Fibroblast of peridontal ligament (primary cell): ENCODE data around the gene SDSL.

Experiments used
- DNase-seq: peaks from one replicate; pipeline ENCODE4 v3.0.0-alpha.2; 2010; ENCODE audit errors: extremely low read depth

The SDSL gene

DNA sequence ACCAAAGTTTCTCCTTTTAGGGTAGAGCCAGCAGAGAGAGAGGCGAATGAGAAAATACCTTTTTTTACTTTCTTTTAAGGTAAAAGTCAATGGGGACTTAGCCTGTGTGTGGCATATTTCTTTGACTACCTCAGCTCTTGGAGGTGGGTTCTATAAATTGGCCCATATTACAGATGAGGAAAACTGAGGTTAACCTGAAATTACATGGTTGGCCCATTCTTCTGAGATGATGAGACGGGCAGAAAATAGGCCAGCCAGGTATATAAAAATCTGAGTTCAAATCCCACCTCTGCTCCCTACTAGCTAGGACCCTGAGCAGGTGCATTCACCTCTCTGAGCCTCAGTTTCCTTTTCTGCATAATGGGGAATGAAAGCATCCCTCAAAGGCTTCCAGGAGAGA lies 27.1 kb downstream of the SDSL start:
- no peak for DNase-seq

DNA sequence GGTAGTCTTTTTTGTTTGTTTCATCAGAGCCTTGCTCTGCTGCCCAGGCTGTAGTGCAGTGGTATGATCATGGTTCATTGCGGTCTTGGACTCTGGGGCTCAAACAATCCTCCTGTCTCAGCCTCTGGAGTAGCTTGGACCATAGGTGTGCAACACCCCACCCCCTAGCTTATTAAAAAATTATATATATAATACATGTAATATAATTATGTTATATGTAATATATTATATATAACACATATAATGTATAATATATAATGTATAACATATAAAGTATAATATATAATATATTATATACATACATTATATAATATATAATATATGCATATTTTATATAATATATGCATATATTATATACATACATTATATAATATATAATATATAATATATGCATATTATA lies 27.7 kb downstream of the SDSL start:
- DNase-seq, result no peak

DNA sequence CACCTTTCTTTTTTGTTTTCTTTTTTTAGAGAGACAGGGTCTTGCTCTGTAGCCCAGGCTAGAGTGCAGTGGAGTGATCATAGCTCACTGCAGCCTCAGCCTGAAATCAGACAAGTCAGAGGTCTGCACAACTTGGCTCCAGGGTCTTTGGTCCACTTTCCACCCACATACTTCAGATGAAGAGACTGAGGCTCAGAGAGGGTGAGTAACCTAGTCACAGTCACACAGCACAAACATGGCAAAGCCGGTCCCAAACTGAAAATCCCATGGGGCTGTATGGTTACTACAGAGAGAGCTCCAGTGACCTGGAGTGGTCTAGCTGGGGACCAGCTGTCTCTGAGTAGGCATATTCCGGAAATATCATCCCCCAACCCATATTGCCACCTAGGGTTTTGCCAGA lies 30.3 kb downstream of the SDSL start:
- DNase-seq, result no peak

DNA sequence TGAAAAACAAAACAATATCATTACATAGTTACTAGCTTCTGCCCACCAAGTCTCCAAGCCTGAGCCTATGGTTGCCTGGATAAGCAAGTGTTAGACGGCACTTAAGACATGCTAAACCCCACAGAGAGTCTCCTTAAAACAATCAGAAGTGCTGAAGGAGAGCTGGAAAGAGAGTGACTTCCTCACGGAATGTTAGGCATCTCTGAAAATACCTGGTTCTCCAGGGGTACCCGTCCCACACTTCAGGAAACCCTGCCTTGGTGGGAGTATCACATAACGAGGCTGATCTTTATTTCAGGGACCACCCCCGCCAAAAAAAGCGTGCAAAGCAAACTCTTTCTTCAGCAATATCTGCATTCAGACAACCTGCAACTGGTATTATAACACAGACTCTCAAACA lies 31.1 kb downstream of the SDSL start:
- DNase-seq, result no peak

DNA sequence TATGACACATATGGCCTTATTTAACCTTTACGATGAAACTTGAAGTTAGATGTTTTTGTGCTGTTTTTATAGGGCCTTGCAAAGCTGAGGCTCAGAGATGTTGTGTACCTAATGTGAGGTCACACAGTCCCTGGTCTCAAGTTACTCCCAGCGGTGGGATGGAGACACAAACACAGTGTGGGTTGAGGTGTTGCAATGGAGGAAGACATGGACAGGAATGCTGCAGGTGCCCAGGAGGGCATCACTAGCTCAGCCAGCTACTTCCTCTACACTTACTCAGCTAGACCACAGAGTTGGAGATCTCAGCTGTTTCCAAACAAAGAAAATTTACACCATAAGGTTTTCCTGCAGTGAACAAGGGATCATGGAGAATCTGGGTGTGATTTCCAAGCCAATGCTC lies 34.0 kb downstream of the SDSL start:
- DNase-seq, result no peak

DNA sequence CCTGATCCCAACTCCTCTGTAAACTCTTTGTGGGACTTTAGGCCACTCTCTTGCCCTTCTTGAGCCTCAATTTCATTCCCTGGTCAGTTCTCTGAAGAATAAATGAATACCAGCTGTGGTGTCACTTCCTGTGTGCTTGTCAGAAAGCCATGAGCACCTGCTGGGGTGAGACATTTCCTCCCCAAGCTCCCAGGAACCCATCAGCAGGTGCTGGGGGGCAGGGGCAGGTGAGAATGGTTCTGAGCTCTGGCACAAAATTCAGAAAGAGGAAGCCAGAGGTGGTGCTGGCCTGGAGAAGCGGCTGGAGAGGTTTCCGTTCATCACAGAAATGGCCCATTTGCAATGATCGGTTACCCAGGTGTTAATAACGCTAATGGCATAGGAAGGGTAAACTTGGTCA lies 34.6 kb downstream of the SDSL start:
- DNase-seq, result no peak

DNA sequence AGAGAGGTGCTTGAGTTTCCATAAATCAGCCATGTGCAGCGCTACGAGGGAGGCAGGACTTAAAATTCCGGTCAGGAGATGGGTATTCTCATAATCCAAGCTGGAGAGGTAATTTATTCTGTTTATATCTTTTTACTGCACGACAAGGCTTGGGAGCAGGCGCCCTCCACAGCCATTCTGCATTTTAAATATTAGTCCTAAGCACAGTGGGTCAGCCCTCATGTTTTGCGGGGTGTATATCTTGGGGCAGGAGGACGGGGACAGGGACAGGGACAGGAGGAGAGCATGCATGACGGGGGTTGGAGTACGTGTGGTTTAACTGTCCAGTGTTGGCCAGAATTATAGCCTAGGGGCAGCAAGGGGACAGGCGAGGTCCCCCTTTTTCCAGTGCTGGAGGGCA lies 35.0 kb downstream of the SDSL start:
- DNase-seq, result no peak

DNA sequence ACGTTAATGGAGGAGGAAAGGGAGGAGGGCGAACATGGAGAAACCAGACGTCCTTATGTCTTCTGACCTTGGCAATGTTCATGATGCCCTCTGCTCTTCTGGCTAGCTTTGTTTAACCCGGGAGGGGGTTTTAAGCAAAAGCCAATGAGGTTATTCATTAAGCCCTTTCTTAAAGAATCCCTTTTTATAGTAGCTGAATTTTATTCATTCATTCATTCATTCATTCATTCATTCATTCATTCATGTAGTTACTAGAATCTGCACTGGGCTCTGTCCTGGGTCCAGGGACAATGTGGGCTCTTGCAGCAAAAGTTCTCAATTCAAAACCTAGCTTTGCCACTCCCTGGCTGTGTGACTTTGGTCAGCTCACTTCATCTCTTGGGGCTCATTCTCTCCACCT lies 35.5 kb downstream of the SDSL start:
- DNase-seq, result no peak

DNA sequence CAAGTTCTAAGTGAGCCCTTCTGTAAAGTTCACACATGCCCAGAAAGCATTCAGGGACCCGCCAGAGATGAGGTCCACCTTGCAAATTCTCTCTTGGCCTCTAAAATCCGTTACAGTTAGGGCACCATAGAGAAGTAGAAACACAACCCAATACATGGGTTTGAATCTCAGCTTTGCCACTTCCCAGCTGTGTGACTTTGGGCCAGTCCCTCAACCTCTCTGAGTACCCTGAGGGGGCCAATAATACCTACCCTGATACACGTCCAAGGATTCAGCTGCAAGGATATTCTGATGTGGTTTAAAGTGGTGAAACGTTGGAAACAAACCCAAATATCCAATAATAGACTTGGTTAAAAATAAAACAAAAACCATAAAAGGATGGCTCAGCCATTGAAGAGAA lies 37.8 kb downstream of the SDSL start:
- DNase-seq, result no peak

DNA sequence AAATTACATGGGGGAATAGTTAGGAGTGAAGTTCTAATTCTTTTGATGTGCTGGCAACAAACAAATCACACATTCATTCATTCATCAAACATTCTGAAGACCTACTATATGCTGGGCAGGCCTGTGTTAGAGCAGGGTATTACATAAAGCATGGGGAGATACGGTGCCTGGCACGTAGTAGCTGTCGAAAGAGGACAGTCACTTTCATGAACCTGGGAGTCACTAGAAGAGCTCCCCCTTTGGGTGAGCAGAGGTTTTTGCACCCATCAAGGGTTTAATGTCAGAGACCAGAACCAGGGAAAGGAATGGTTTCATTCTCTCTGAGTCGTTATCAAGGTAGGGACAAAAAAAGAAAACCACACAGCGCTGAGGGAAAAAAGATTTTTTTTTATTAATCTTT lies 39.5 kb downstream of the SDSL start:
- DNase-seq, result no peak

DNA sequence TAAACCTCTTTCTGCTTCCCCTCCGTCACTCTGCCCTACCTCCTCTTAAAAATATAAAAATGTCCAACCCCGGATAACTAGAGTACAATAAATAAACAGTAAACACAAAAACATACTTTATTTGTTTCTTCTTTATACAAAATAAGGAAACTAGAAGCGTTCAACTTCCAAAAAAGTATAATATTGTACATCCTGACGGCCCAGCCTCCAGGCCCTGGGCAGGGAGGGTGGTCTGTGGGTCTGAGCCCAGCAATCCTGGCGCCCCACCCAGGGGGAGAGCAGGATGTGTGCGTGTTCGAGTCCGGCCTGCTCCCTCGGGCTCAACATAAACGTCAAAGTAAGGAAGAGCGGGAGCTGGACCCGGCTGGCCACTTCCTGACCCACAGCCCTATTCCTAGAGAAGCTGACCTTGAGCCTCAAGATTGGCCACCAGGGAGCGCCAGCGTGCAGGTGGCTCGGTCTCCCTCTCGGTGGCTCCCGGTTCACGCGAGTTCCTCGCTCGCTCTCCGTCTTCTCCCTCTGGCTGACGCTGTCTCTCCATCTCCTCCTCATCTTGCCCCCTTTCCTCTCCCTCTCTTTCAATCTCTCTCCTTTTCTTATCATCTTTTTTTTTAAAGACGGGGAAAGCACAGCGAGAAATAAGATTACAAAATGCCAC lies 40.1 kb downstream of the SDSL start:
- peak; percentile 72 for DNase-seq

DNA sequence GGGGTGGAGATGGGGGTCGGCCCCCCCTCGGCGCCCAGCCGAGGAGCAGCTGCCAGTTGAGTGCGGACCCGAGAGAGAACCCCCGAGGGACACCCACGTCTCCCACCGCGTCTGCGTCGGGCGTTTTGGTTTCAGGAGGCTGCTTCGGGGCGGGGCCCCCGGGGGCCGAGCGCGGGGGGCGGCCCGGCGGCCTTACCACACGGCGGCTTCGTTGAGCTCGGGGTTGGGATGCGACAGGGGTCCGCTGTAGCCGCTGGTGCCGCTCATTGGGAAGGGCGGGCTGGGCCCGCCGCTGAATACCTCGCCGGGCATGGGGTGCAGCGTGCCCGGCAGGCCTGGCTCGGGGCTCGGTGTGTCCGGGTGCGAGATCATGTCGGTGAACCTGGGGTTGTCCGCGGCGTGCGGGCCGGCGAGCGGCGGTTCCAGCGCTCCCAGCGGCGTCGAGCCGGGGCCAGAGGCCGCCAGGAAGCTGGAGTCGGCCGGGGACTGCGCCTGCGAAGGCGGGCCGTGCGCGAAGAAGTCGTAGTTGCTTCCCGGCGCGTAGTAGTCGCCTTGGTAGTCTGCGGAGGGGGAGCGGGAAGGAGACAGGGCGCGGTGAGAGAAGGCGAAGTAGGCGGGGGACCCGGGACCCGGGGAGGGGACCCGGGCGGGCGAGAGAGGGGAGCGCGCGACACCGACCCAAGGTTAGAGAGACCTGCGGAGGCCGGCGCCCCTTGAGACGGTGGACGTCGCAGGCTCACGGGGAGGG lies 41.0 kb downstream of the SDSL start:
- no peak for DNase-seq

DNA sequence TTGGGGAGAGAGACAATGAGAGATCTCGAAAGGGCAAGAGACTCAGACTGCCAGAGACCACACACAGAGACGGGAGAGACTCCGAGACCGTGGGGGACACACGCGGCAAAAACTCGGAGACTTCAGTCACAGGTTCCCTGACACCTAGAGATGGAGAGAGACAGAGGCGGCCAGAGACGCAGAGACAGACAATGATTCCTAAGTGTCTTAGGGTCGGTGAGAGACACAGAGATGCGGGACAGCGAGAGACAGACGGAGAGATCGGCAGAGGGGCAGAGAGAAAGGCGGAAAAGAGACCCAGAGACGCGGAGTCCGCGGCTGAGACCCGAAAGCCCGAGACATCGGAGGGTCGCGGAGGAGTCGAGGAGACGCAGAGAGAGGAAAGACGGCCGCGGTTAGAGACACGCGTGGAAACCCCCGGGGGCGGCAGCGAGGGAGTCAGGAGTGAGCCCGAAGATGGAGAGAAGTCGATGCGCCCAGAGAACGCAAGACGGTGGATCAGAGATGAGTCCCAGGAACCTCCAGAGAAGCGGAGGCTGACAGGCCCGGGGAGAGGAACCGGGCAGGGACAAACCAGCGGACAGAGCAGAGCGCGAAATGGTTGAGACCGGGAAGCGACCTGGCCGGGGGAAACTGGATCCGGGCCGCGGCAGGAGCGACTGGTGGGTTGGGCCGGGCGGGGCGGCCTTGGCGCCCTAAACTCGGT lies 41.7 kb downstream of the SDSL start:
- no peak for DNase-seq

DNA sequence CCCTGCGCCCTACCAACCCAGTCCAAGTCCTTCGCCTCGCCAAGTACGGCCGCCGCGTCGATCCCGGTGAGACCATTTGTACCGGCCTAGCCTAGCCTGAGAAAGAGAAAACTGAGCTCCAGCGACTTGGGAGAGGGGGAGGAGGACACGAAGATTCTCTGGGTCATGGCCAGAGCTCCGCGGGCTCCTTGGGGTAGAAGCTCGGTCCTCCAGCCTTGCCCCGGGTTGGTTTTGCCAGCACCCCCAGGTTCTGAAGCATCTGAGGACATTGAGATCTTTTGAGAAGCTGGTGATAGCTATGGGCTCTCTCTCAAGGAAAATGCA lies 42.2 kb downstream of the SDSL start:
- DNase-seq, result no peak

DNA sequence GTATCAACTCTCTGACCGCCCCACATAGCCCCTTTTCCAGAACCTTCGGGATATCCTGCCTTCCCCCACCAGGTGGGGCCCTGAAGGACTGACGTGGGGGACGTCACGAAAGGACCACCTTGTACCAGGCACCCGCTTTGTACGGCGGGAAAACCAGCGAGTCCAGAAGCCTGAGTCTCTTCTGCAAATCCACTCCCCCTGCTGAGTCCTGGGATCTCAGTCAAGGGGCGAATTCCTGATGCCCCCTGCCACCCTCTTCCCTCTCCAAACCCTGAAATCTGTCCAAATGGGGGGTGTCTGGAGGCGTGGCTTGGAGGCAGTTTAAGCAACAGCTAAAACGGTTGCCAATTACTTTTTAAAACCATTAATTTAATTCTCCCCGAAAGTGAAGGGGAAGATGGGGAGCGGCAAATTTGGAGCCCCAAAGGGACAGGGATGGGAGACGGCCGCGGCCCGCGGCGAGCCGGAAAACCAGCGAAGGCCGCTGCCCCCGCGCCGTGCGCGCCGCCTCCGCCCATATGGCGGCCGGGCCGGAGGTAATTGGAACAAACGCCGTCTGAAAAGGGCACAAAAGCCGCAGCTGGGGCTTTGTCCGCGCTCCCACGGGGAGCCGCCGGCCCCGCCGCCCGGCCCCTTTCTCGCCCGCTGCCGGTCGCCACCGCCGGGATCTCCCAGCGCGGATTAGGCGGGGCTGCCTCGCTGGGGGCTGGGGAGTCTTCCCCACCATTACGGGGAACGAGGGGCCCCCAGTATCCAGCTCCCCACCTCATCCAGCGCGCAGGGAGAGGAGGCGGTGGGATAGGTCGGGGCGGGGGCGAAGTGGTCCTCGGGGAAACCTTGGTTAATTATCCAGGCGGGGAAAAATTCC lies 42.9 kb downstream of the SDSL start:
- no peak for DNase-seq

DNA sequence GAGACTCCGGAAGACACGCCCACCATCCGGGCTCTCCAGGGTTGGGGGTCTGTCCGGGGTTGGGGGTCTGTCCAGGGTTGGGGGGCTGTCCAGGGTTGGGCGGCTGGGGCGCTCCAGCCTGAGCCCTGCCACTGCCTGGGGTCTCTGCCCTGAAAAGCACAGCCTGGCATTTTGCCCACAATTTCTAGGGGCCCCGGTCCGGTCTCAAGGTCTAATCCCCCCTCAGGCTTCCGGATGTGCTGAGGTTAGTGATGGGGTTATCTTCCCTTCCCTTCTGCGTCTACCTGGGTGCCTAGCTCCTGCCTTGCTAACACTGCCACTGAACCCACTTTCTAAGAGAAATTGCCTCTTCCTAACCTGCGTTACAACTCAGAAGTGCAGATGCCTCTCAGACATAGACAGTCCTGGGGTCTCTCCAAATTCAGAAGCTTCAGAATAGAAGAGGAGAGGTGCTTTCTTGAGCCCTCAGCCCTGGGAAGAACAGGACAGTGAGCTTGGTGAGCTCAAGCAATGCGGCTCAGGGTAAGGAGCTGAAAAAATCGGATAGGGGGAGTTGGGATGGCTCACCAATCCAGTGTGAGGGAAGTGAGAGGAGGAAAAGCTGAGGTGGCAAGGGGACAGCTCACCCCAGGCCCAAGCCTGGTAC lies 43.8 kb downstream of the SDSL start:
- DNase-seq, result no peak

DNA sequence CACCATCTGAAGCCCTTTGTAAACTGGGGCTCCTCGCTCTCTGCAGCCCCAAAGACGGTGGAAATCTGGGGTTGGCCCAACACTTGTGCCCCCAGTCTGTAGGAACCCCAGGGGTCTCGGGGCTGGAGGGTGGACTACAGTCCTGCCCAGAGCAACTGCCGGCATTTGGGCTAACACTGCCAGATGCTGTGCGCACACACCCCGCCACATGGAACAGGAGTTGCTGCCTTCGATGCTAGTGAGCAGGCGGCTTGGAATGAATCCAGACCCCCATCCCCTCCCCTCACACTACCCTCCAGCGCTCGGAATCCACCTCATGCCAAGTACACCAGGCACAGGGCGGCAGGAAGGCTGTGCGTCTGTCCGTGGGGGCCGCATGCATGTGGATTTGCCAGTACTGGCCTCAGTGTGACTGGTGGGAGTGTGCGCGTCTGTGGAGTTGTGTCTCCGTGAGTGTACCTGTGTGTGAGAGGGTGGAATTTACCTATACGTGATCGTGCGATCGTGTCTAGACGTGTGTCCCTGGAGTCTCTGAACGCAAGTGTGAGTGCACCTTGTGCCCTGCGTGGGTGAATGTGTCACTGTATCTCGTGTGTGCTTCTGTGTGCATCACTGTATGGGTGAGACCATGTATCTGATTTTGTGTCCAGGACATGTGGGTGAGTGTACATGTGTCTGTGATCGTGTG lies 44.4 kb downstream of the SDSL start:
- no peak for DNase-seq

DNA sequence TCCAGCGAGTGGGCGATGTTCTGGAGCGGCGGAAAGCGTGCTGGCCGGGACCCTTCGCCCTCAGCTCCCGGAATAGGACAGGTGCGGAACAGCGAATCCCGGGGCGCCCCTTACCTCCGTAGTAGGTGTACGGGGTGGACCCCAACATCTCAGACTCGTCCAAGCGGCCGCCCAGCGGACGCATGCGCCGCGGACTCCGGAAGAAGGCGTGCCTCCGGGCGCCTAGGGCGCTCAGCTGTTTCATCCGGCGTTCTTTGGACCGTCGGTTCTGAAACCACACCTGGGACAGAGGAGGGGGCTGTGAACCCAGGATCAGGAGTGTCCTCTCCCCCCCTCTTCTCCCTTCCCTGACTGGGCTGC lies 44.9 kb downstream of the SDSL start:
- DNase-seq, result no peak

DNA sequence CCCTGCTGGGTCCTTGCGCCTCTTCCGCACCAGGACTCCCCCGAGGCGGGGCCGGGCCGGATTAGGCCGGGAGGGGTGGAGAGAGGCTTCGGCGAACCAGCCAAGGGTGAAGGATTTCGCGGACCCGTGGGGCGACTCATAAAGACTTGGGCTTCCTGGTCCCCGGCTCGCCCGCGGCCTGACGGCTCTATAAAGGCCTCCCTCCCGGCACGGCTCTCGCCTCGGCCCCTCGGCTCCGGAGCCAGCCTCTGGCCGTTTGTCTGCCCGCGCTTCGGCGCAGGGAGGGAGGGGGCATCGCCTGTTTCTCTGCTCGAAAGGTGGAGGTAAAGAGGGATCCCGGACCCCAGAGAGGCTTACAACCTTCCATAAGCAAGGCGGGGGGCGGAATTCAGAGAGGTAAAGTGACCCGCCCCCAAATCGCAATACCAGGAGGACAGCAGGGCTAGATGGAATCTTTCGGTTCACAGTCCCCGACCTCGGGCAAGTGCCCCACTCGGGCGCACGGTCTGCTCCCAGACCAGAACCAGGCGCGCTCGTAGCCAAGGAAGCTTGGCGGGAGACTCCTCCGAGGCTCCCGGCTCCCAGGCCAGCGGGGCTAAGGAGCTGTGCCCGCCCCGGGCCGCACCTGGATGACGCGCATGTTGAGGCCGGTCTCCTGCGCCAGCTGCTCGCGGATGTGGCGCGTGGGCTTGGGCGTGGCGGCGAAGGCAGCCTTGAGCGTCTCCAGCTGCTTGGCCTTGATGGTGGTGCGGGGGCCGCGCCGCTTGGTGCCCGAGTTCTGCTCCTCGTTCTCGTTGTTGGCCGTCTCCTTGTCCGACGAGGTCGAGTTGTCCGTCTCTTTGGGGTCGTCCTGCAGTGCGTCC lies 45.6 kb downstream of the SDSL start:
- DNase-seq, result no peak
